Stimulated activated CD4-positive, alpha-beta T cell treated with anti-CD3 and anti-CD28 coated beads, Interleukin-4, amount 100 ng/mL, for 24 hours (primary cell): ENCODE results near the gene CUBN.

Source experiments
- DNase-seq: peaks from one replicate; pipeline ENCODE4 v3.0.0-alpha.2; 2020

CUBN gene

GRCh38 chr10:16811765-16812164 is 317.8 kb downstream of the CUBN start:
- DNase-seq: no peak

GRCh38 chr10:16811292-16811691 is 318.3 kb downstream of the CUBN start:
- DNase-seq: no peak

- peak; percentile 62 for DNase-seq
These were observed 320.4 kb downstream of the CUBN start for GRCh38 chr10:16809074-16809718.

- no peak for DNase-seq
These were observed 325.5 kb downstream of the CUBN start for GRCh38 chr10:16804123-16804522.

- no peak for DNase-seq
These were observed 326.1 kb downstream of the CUBN start for GRCh38 chr10:16803464-16803863.

- no peak for DNase-seq
These were observed 330.0 kb downstream of the CUBN start for GRCh38 chr10:16799621-16800020.

GRCh38 chr10:16798571-16798970 is 331.0 kb downstream of the CUBN start:
- DNase-seq: no peak

- no peak for DNase-seq
These were observed 334.1 kb downstream of the CUBN start for GRCh38 chr10:16795410-16796073.

- DNase-seq: no peak
These were observed 335.6 kb downstream of the CUBN start for GRCh38 chr10:16794005-16794404.

- DNase-seq: no peak
These were observed 336.9 kb downstream of the CUBN start for GRCh38 chr10:16792675-16793074.

- no peak for DNase-seq
These were observed 339.8 kb downstream of the CUBN start for GRCh38 chr10:16789765-16790164.

- DNase-seq: no peak
These were observed 340.4 kb downstream of the CUBN start for GRCh38 chr10:16789261-16789660.

GRCh38 chr10:16788778-16789177 is 340.8 kb downstream of the CUBN start:
- no peak for DNase-seq

GRCh38 chr10:16788125-16788524 is 341.5 kb downstream of the CUBN start:
- no peak for DNase-seq

GRCh38 chr10:16787361-16787791 is 342.2 kb downstream of the CUBN start:
- peak; percentile 63 for DNase-seq

- DNase-seq: no peak
These were observed 349.2 kb downstream of the CUBN start for GRCh38 chr10:16780338-16780880.

GRCh38 chr10:16779384-16779915 is 350.2 kb downstream of the CUBN start:
- peak; percentile 82 for DNase-seq

GRCh38 chr10:16777473-16778370 is 351.9 kb downstream of the CUBN start:
- no peak for DNase-seq

GRCh38 chr10:16776896-16777295 is 352.7 kb downstream of the CUBN start:
- no peak for DNase-seq
